GM21526 (cell line): Measurements from ENCODE around the gene LMF1.
"Not testable (repeated sequence)": the region's sequence is repeated elsewhere in the genome, so short reads cannot be mapped to it uniquely, and the experiment has no call there.

Source experiments
- ATAC-seq: cut with Tn5 transposase; IDR thresholded peaks from one replicate; pipeline ENCODE4 v1.9.1; 2021; ENCODE audit warnings: moderate library complexity; ENCODE audit not compliant: unreplicated experiment, low FRiP score

The LMF1 gene

DNA sequence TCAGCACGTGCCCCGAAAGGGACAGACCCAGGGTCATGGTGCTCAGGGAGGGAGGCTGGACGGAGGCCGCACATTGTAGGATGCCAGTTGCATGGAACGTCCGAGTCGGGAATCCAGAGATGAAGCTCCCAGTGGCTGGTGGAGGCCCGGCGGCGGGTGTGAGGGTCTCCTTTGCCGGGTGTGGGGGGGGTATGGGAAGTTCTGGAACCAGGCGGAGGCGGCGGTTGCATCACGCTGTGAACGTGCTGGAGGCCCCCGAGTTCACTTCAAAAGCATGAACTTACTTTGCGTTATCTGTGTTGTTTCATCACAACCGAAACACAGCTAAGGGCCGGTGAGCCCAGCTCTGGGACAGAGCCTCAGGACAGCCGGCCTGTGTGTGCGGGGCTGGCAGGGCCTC lies 96.9 kb downstream of the LMF1 start:
- no peak for ATAC-seq

DNA sequence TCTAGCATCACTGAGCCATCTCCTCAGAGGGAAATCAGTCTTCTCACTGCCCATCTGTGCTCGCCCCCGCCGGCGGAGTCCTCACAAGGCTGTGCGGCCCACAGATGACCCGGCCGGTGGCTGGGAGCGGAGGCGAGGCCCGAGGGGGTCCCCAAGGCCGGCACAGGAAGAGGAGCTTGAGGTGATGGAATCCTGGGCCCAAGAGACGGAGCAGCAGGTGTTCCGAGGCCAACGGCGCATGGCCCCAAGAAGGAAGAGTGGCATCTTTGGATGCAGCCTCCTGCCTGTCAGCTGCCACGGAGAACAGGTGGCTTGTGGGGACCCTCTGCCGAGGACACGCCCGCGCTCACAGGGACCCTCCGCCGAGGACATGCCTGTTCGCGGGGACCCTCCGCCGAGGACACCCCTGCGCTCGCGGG lies 97.5 kb downstream of the LMF1 start:
- no peak for ATAC-seq

DNA sequence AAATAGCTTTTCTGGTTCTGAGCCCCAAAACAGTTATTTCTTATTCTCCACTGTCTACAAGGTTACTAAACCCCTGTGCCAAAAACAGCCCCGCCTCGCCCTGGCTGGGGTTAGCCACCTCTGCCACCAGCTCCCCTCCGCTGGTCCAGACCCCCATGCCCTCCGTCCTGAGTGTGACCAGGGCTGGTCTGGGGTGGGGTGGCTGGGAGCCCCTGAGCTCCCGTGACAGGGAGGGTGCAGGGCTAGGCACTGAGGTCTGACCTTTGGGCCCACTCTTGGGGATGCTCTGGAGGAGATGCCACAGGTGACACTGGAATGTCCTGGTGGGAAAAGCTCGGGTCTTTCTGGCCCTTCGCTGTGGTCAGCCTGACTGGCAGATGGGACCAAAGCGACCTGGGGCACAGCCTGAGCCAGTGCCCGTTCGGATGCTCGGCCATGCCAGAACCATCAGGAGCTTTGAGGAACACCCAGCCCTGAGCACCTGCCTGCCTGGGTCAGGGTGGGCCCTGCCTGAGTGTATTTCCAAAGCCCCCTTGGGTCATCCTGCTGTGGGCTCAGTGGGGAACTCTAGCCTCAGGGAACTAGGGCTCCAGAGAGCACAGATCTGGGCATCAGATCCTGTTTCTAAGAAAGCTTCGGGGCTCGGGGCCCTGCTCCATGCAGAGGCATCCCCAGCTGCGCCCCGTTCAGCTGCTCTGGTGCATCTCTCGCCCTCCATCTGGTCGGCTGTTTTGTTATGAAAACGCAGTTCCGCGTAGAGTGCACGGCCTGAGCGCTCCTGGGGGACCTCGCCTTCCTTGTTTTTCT lies 98.1 kb downstream of the LMF1 start:
- no peak for ATAC-seq

DNA sequence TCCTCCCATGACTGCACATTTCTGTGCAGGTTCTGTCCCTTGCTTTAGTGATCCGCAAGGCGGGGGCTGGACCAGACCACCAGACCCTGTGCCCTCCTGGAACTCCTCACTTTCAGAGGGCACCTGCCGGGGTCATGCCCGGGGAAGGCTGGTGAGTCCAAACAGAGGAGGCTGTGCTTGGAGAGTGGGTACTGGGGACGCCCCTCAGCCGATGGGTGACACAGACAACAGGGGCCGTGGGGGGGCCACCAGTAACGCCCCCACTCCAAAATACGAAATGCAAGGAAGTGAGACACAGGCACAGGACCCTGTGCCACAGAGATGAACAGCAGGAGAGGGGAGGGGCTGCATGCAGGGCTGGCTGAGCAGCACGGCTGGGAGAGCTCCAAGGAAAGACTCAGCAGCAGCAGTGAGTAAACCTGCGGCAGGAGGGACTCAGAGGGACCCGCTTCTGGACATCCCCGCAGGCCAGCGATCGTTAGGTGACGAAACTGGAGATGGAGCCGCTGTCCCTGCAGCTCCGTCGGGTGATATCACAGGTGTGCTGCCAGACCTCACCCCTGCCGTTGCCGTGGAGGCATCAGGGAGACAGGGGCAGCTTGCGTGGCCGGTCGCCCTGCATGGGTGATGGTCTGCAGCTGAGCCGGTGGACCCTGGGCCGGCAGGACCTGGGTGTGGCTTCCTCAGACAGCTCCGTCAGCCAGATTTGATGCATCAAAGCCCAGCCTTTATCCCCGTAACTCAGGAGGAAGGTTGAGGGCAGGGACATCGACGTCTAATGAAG lies 99.0 kb downstream of the LMF1 start:
- ATAC-seq: no peak

DNA sequence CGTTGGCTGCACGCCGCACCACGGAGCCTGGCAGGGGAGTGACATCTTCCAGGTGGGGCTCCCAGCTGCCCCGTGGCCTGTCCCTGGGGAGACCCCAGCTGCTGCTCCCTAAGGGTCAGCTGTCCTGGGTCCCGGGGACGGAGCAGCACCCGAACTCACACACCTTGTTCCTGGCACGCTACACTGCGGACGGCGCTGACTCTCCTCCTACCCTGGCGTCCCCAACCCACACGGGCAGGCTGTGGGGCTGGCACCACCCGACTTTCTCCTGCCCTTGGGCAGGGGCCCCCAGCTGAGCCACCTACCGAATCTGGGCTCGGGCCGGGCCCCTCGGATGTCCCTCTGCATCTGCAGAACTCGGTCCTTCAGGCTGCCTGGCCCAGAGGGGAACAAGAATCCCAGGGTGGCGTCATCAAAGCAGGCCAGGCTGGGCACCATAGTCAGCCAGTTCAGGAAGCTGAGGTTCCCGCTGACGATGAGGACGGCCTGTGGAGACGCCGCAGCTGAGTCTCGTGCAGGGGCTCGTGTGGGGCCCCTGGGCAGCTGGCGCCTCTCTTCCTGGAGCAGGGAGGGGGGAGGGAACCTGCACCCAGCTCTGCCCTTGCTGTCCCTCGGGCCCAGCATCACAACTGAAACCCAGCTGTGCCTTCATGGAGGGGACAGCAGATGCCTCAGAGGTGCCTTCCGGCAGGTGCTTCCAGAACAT lies 99.8 kb downstream of the LMF1 start:
- ATAC-seq: no peak

DNA sequence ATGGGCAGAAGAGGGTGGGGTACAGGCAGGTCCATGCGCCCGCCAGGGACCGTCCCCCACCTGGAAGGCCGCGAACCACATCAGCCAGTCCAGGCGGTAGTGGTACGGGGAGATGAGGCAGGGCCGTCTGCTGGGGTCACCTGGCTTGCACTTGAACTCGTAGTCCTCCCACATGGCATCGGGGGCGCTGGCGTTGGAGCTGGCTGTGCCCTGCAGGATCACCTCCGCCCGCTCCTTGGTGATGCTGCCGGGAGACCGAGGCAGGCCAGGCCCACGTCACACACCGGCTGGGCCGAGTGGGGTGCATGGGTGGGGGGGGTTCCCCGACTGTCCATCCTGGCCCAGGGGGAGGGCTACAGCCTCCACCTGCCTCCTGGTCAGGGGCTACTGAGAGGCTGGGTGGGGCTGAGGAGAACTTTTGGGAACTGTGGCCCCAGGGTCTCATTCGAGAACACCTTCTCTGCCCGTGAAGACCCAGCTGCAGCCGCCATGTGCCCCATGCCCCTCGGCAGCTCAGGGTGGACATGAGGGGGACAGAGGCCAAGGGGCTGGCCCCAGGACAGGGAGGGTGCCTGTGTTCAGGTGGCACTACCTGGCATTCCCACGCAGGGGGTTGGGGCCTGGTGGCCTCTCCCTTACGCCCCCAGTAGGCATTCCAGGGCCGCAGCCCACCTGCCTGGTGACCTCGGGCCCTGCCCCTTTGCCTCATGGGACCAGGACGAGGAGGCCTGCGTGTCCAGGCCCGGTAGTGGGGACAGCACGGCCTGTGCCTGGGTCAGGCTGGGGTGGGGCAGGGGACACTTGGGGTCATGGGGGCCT lies 100.8 kb downstream of the LMF1 start:
- ATAC-seq: no peak

DNA sequence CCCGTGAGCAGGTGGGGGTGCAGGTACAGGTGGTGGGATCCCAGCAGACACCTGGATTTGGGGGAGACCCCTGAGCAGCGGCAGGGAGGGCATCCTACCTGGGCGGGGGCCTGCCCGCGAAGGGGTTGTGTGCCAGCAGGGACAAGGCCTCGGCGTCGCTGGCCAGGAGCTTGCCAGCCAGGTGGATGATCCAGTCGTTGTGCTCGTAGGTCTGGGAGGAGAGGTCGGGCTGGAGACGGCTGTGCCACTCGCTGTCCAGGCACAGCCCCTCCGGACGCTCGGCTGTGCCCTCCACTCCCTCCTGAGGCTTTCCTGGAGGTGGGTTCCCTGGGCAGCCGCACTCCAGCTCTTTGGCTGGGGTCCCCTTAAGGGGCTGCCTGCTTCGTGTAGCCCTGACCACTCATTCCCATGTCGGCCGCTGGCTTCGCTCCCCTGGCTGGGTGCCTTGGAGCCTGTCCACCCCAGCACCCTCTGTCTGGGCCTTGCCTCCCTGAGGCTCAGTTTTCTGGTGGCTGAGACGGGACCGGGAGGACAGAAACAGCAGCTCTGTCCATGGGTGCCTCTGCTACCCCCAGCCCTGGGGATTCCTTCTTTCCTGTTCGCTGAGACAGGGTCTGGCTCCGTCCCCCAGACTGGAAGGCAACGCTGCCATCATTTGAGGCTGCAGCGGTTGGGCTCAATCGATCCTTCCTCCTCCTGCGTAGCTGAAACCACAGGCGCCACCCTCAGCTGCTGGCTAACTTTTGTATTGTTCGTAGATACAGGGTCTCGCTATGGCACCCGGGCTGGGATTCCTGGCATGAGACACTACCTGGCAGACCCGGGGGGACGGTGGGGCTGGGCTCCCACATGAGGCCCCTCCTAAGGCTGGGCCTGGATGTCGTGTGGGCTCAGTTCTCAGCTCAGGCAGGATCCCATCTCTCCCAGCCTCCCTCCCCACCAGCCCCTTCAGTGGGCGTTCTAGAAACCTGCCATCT lies 101.7 kb downstream of the LMF1 start:
- no peak for ATAC-seq

DNA sequence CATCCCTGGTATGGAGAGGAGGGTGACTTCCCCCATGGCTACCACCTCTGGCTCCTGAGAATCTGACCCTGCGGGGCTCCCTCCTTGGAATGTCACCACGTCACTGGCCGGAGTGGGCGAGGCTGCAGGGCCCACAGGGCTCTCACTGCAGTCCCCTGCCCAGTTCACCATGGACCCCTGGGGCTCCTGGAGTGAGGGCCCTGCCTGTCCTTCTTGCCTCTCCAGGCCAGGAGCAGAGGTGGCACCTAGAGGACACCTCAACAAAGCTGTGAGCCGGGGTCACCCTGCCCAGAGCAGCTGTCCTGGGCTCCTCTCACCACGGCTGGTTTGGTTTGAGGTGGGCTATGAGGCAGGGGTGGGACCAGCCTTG lies 102.4 kb downstream of the LMF1 start:
- no peak for ATAC-seq

DNA sequence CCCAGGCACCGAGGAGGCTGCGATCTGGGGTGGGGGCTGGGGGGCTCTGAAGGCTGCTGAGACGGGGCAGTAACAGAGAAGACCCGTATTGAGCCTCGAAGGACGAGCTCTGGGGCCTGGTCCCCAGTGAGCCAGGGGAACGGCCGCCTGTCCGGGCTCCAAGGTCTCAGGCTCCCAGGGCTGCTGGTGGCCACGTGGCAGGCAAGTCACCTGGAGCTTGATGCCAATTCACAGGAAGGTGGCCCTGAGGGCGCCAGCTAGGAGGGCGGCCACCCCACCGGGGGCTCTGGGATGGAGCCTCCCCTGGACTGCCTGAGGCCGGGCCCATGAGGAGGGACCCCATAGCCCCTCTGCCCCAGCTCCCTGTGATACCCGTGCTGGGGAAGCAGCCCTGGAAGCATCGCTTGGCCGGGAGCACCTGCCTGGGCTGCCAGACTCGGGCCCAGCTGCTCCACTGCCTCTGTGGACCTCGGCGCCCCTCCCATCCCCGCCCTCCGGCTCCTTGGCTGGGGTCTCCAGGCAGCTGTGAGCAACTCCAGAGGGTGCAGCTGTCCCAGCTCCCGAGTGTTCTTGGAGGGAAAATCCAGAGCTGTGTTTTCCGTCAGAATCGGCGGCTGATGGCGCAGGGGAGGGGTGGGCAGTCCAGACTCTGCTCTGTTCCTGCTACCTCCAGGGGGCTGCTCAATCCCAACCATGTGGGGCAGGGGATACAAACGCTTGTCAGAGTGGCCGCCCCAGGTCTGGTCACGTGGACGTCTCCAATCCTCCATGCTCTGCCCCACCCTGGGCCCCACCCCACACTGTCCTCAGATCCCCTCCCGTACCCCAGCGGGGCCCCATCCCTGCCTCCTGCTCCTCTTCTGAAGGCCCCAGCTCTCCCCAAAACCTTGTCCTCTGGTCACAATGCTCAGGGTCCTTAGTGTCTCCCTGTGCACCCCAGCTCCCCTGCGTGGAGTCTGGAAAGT lies 103.1 kb downstream of the LMF1 start:
- no peak for ATAC-seq

DNA sequence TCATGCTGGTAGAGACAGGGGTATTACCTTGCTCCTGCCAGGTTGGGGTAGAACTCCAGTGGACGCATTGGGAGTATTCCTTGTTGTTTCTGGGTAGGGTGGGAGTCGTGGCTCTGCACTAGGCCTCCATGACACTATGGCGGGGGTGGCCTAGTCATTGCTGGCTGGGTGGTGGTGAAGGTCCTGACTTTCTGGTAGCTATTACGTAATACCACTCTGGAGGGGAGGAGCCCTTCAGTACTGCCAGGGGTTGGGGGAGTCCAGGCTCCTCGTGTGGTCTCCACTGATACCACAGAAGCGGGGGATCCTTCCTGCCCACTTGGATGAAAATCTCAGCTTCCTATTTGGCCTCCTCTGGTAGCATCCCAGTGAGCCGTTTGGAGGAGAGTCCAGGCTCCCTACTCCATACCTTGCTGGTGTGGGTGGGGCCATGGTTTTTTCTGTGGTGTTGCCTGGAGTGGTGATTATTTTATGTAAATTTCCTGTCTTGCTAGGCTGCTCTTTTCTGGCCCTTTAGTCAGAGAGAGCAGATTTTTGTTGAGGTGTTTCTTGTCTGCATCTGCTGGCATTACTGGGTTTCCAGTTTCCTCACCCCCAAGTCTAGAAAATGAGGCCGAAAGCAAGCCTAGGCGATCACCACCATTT lies 104.4 kb downstream of the LMF1 start:
- ATAC-seq: no peak

DNA sequence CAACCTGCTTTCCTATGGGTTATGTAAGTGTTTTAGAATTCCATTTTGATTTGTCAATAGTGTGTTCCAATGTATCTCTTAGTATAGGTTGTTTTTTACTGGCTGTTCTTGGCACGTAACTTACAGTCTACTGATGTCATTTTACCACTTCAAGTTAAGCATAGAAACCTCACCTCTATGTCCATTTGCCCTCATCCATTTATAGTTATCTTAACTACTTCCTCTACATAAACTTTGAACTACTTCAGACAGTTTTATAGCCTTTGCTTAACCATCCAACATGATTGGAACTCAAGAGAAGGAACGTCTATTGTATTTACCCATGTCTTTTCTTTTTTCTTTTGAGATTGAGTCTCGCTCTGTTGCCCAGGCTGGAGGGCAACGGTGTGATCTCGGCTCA lies 105.8 kb downstream of the LMF1 start:
- no peak for ATAC-seq

DNA sequence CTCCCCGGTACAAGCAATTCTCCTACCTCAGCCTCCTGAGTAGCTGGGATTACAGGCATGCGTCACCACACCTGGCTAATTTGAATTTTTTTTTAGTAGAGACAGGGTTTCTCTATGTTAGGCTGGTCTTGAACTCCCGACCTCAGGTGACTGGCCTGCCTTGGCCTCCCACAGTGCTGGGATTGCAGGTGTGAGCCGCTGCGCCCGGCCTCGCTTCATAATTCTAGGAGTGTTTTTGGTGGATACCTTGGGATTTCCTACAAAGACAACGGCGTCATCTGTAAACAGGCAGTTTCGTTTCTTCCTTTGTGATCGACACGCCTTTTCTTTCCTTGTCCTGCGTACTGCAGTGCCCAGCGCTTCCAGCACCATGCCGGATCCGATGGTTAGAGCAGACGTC lies 109.3 kb downstream of the LMF1 start:
- ATAC-seq: no peak

DNA sequence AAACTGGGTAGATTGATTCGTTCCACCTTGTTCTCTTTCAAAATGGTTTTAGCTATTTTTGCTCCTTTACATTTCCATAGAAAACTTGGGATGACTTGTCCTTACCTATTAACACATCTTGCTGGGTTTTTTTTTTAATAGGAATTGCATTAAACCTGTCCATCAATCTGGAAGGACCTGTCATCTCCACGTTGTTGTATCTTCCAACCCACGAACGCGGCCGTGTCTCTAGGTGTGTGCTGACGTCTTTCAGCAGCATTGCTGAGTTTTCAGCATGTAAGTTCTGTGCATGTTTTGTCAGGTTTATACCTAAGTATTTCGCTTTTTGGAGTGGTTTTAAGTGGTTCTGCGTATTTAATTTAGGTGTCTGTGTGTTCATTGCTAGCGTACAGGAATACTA lies 109.9 kb downstream of the LMF1 start:
- ATAC-seq: no peak

DNA sequence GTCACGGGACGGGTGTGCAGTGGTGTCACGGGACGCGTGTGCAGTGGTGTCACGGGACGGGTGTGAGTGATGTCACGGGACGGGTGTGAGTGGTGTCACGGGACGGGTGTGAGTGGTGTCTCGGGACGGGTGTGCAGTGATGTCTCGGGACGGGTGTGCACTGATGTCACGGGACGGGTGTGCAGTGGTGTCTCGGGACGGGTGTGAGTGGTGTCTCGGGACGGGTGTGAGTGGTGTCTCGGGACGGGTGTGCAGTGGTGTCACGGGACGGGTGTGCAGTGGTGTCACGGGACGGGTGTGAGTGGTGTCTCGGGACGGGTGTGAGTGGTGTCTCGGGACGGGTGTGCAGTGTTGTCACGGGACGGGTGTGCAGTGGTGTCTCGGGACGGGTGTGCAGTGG lies 111.8 kb downstream of the LMF1 start:
- not testable (repeated sequence) for ATAC-seq

DNA sequence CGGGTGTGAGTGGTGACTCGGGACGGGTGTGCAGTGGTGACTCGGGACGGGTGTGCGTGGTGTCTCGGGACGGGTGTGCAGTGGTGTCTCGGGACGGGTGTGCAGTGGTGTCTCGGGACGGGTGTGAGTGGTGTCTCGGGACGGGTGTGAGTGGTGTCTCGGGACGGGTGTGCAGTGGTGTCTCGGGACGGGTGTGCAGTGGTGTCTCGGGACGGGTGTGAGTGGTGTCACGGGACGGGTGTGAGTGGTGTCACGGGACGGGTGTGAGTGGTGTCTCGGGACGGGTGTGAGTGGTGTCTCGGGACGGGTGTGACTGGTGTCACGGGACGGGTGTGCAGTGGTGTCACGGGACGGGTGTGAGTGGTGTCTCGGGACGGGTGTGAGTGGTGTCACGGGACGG lies 112.3 kb downstream of the LMF1 start:
- ATAC-seq: not testable (repeated sequence)

DNA sequence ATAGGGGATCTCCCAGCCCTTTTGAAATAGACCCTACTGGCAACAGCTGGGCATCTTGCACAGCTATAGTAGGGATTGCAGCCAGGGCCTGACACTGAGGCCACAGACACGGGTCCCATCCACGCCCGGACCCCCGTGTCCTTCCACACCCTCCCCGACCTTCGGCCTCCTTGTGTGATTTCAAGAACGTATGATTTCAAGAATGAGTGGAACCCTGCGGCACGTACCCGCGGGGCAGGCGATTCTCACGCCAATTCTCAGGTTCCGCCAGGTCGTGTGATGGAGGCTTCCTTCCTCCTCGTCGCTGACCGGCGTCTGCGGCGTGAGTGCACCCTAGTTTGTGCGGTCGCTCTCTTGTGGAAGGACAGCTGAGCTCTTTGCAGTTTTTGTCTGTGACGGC lies 114.0 kb downstream of the LMF1 start:
- ATAC-seq: no peak

DNA sequence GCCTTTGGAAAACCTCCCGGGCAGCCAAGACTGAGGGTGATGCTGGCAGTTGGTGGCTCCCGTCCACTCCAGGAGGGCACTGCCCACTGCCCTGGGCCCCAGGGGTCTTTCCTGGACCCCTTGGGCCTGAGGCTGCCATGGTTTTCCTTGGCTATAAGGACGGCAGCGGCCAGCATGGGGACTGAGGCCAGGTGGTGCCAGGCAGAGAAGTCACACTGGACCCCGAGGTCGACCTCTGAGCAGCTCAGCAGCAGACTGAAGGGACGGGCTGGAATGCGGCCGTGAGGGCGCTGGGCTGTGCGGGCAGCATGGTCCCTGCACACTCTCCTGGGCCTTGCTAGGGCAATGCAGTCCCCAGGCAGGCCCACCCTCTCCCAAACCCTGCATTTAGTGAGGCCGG lies 114.7 kb downstream of the LMF1 start:
- no peak for ATAC-seq

DNA sequence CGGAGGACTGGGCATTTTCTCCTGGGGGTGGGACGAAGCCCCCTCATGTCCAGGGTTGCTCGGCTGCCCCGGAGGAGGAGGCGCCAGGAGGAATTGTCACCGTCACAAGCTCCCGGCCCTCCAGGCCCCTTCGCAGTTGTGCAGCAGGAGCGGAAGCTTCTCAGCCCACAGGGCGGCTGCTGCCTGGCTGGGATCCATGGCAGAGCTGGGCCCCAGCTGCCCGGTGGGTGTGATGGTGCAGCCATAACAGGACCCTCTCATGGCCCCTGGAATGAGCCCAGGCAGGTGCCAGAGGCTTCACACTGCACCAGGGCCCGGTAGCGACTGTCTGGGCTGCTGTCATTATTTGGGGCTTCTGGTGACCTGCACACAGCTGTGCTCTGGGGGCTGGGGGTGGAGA lies 115.3 kb downstream of the LMF1 start:
- ATAC-seq: no peak
